ENCODE measurements around the gene ZDHHC24. TPM values are rescaled to one million over a fixed set of nuclear protein-coding genes. Genes with fewer than 3 reads are reported as not detected.

Gene ZDHHC24
- total RNA-seq, 2 experiments from 2014 or later = 11.9 to 35.1 TPM

GRCh38 chr11:66564984-66565383, 19.1 kb upstream of the ZDHHC24 start:
- Histone ChIP-seq H3K9me3 (ENCODE audit: low read length) (no peaks in the 10 kb centered on the region), H2AFZ (ENCODE audit: low read length) (no peak overlapping the region), H3K27ac (ENCODE audit: low read depth, low read length, poor library complexity, severe bottlenecking) (no peak overlapping the region), H3K4me1 (ENCODE audit: insufficient read depth, low read length, poor library complexity, severe bottlenecking) (no peaks in the 10 kb centered on the region), H3K4me2 (ENCODE audit: low read length) (no peak overlapping the region), H4K20me1 (ENCODE audit: insufficient read depth, low read length) (no peaks in the 10 kb centered on the region), H3K36me3 (ENCODE audit: insufficient read depth, low read length) (no peaks in the 10 kb centered on the region), H3K79me2 (ENCODE audit: insufficient read depth, low read depth, low read length) (no peaks in the 10 kb centered on the region), H3K9me2 (ENCODE audit: insufficient read depth, low read length) (no peaks in the 10 kb centered on the region), H3K4me3 (ENCODE audit: low read depth, low read length, poor library complexity, severe bottlenecking) (no peak overlapping the region)
- ChIA-PET POLR2A (no interaction called here), CTCF (ENCODE audit: unreplicated experiment) (no interaction called here)
- TF ChIP-seq CTCF (conservative IDR thresholded peaks at IDR 0.05; ENCODE audit: low read length) (no peak), EZH2phosphoT487 (IDR thresholded peaks at IDR 0.05; ENCODE audit: borderline replicate concordance, low read depth, low read length) (no peak)
- intact Hi-C loops (cut with micrococcal nuclease; ENCODE audit: unreplicated experiment) = no loop called here
- no peak for DNase-seq (ENCODE audit: low spot score)
- BruUV-seq (replicated peaks) = no TSS peak

GRCh38 chr11:66564538-66564937, 18.7 kb upstream of the ZDHHC24 start:
- Histone ChIP-seq H3K9me2 (ENCODE audit: insufficient read depth, low read length) (no peaks in the 10 kb centered on the region), H3K4me3 (ENCODE audit: low read depth, low read length, poor library complexity, severe bottlenecking) (no peak overlapping the region), H3K27ac (ENCODE audit: low read depth, low read length, poor library complexity, severe bottlenecking) (no peak overlapping the region), H3K79me2 (ENCODE audit: insufficient read depth, low read depth, low read length) (no peaks in the 10 kb centered on the region), H2AFZ (ENCODE audit: low read length) (no peak overlapping the region), H3K9me3 (ENCODE audit: low read length) (no peaks in the 10 kb centered on the region), H4K20me1 (ENCODE audit: insufficient read depth, low read length) (no peaks in the 10 kb centered on the region), H3K36me3 (ENCODE audit: insufficient read depth, low read length) (no peaks in the 10 kb centered on the region), H3K4me1 (ENCODE audit: insufficient read depth, low read length, poor library complexity, severe bottlenecking) (no peaks in the 10 kb centered on the region), H3K4me2 (ENCODE audit: low read length) (no peak overlapping the region)
- BruUV-seq (replicated peaks) = no TSS peak
- intact Hi-C loops (cut with micrococcal nuclease; ENCODE audit: unreplicated experiment) = no loop called here
- ChIA-PET POLR2A (no interaction called here), CTCF (ENCODE audit: unreplicated experiment) (no interaction called here)
- TF ChIP-seq EZH2phosphoT487 (IDR thresholded peaks at IDR 0.05; ENCODE audit: borderline replicate concordance, low read depth, low read length) (no peak), CTCF (conservative IDR thresholded peaks at IDR 0.05; ENCODE audit: low read length) (no peak)
- no peak for DNase-seq (ENCODE audit: low spot score)

- TF ChIP-seq CTCF (conservative IDR thresholded peaks at IDR 0.05; ENCODE audit: low read length) (no peak), EZH2phosphoT487 (IDR thresholded peaks at IDR 0.05; ENCODE audit: borderline replicate concordance, low read depth, low read length) (no peak)
- Histone ChIP-seq H3K79me2 (ENCODE audit: insufficient read depth, low read depth, low read length) (no peaks in the 10 kb centered on the region), H3K4me3 (ENCODE audit: low read depth, low read length, poor library complexity, severe bottlenecking) (no peak overlapping the region), H3K9me3 (ENCODE audit: low read length) (no peaks in the 10 kb centered on the region), H4K20me1 (ENCODE audit: insufficient read depth, low read length) (no peaks in the 10 kb centered on the region), H3K4me2 (ENCODE audit: low read length) (no peak overlapping the region), H3K9me2 (ENCODE audit: insufficient read depth, low read length) (no peaks in the 10 kb centered on the region), H3K4me1 (ENCODE audit: insufficient read depth, low read length, poor library complexity, severe bottlenecking) (no peaks in the 10 kb centered on the region), H3K27ac (ENCODE audit: low read depth, low read length, poor library complexity, severe bottlenecking) (no peak overlapping the region), H3K36me3 (ENCODE audit: insufficient read depth, low read length) (no peaks in the 10 kb centered on the region), H2AFZ (ENCODE audit: low read length) (no peak overlapping the region)
- intact Hi-C loops (cut with micrococcal nuclease; ENCODE audit: unreplicated experiment) = no loop called here
- no TSS peak for BruUV-seq (replicated peaks)
- no peak for DNase-seq (ENCODE audit: low spot score)
- ChIA-PET POLR2A (no interaction called here), CTCF (ENCODE audit: unreplicated experiment) (no interaction called here)
Measured at GRCh38 chr11:66563832-66564231, 18.0 kb upstream of the ZDHHC24 start.

Data from OCI-LY7 (cell line).